ENCODE data around the gene JAKMIP2. TPM values are rescaled to one million over a fixed set of nuclear protein-coding genes. Genes with fewer than 3 reads are reported as not detected.

The JAKMIP2 gene
- total and polyA plus RNA-seq, 2 donors from 2014 or later = 0.38 to 0.71 TPM

DNA sequence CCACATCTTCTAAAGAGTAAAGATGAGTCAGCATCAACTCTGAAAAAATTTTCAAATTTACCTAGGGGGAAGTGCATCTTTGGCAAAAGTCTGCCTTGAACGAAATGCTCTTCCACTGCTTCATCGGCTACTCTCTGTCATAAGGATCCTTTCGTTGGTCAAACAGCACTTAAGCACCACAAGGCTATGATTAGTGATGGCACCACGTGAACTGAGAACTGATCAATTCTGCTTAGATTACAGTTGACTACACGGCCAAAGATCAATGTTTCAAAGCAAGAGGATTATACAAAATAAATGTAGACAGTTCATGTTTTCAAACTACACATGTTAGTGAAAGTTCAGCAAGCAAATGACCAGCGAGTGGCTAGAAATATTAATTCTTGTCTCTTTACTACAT, 9.4 kb downstream of the JAKMIP2 start:
- no peak for FAIRE-seq
- TF ChIP-seq, protein P1, sequence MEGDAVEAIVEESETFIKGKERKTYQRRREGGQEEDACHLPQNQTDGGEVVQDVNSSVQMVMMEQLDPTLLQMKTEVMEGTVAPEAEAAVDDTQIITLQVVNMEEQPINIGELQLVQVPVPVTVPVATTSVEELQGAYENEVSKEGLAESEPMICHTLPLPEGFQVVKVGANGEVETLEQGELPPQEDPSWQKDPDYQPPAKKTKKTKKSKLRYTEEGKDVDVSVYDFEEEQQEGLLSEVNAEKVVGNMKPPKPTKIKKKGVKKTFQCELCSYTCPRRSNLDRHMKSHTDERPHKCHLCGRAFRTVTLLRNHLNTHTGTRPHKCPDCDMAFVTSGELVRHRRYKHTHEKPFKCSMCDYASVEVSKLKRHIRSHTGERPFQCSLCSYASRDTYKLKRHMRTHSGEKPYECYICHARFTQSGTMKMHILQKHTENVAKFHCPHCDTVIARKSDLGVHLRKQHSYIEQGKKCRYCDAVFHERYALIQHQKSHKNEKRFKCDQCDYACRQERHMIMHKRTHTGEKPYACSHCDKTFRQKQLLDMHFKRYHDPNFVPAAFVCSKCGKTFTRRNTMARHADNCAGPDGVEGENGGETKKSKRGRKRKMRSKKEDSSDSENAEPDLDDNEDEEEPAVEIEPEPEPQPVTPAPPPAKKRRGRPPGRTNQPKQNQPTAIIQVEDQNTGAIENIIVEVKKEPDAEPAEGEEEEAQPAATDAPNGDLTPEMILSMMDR (IDR thresholded peaks at IDR 0.05; ENCODE audit: borderline replicate concordance, extremely low read depth, insufficient read depth) = no peak

DNA sequence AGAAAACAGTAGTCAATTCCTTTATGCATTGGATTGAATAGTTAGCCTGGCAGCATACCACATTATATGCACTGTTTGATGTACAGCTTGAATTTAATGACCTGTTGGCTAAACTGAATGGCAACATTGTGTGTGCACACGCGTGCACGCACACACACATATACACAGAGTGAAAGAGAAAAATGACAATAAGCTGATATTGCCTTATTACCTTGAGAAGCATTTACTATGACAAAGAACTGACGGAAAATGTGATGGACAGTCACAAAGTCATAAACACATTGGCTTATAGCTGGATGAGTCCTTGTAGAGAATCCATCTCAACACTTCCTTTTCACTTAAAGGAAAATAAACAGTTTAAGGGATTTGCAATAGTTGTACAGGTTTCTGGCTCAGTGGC, 15.5 kb downstream of the JAKMIP2 start:
- H3K9me3 ChIP-seq (ENCODE audit: control insufficient read depth in 2 of 3, insufficient read depth in 1 of 3, low read length in 3 of 3) = no peaks in the 10 kb centered on the region
- no peak overlapping the region for H3K9ac ChIP-seq (ENCODE audit: low read length in 3 of 3)
- no peak for FAIRE-seq
- TF ChIP-seq, protein P1 (IDR thresholded peaks at IDR 0.05; ENCODE audit: borderline replicate concordance, extremely low read depth, insufficient read depth) = no peak
- no peaks in the 10 kb centered on the region for H3K36me3 ChIP-seq (ENCODE audit: control insufficient read depth in 2 of 3, insufficient read depth in 3 of 3, low read length in 3 of 3)
- H3K4me3 ChIP-seq (ENCODE audit: low read length in 3 of 3) = no peak overlapping the region
- H3K4me1 ChIP-seq (ENCODE audit: control insufficient read depth in 2 of 3, insufficient read depth in 2 of 3, low read depth in 1 of 3, low read length in 3 of 3) = no peaks in the 10 kb centered on the region
- H3K27me3 ChIP-seq (ENCODE audit: control insufficient read depth, insufficient read depth, low read length) = no peaks in the 10 kb centered on the region
- no peak overlapping the region for H3K27ac ChIP-seq (ENCODE audit: low read depth in 2 of 2, low read length in 2 of 2)
- DNase-seq = no peak
- intact Hi-C loops (cut with DNase I) = no loop called here

More for the DNA sequence above, 9.4 kb downstream of the JAKMIP2 start:
- H3K27me3 ChIP-seq (ENCODE audit: control insufficient read depth, insufficient read depth, low read length) = no peaks in the 10 kb centered on the region
- H3K4me1 ChIP-seq (ENCODE audit: control insufficient read depth in 2 of 3, insufficient read depth in 2 of 3, low read depth in 1 of 3, low read length in 3 of 3) = no peaks in the 10 kb centered on the region
- H3K9me3 ChIP-seq (ENCODE audit: control insufficient read depth in 2 of 3, insufficient read depth in 1 of 3, low read length in 3 of 3) = no peaks in the 10 kb centered on the region
- intact Hi-C loops (cut with DNase I) = no loop called here
- H3K9ac ChIP-seq (ENCODE audit: low read length in 3 of 3) = no peak overlapping the region
- no peak overlapping the region for H3K4me3 ChIP-seq (ENCODE audit: low read length in 3 of 3)
- no peak for DNase-seq
- H3K36me3 ChIP-seq (ENCODE audit: control insufficient read depth in 2 of 3, insufficient read depth in 3 of 3, low read length in 3 of 3) = no peaks in the 10 kb centered on the region
- no peak overlapping the region for H3K27ac ChIP-seq (ENCODE audit: low read depth in 2 of 2, low read length in 2 of 2)

DNA sequence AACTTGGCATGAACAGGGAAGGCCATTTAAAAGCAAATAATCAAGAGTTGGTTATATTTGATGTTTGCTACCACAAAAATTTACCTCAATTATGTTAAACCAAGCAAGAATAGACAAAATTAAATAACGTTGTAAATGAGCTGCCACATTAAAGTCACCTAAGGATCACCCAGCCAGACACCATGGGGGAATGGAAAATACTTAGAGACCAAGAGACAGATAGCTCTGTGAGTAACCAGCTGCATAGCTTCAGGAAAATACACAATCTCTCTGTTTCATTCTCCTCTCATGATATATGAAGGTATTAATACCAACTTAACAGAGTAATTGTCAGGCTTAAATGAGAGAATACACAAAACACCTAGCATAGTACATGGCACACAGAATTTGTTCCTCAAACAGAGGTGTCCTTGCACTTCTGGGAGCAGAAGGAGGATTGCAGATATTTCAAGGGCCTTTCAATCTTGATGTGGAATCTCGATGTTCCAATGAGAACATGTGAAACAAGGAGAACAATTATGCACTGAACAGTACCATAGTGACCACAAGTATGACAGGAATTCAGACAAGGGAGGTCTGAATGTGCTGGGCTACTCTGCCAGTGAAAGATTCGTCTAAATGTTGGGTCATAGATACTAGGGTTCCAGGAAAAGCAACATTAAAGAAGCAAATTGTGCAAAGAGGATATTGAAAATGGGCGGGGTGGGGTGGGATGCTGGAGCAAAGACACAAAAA, 18.6 kb downstream of the JAKMIP2 start:
- H3K4me3 ChIP-seq (ENCODE audit: low read length in 3 of 3) = no peak overlapping the region
- DNase-seq (no peak), FAIRE-seq (no peak)
- TF ChIP-seq, protein P1 (IDR thresholded peaks at IDR 0.05; ENCODE audit: borderline replicate concordance, extremely low read depth, insufficient read depth) = no peak
- no peaks in the 10 kb centered on the region for H3K27me3 ChIP-seq (ENCODE audit: control insufficient read depth, insufficient read depth, low read length)
- no peak overlapping the region for H3K9ac ChIP-seq (ENCODE audit: low read length in 3 of 3)
- H3K27ac ChIP-seq (ENCODE audit: low read depth in 2 of 2, low read length in 2 of 2) = no peak overlapping the region
- intact Hi-C loops (cut with DNase I) = no loop called here
- H3K36me3 ChIP-seq (ENCODE audit: control insufficient read depth in 2 of 3, insufficient read depth in 3 of 3, low read length in 3 of 3) = no peaks in the 10 kb centered on the region
- no peaks in the 10 kb centered on the region for H3K4me1 ChIP-seq (ENCODE audit: control insufficient read depth in 2 of 3, insufficient read depth in 2 of 3, low read depth in 1 of 3, low read length in 3 of 3)
- H3K9me3 ChIP-seq (ENCODE audit: control insufficient read depth in 2 of 3, insufficient read depth in 1 of 3, low read length in 3 of 3) = no peaks in the 10 kb centered on the region

Data from kidney (tissue), 14 donors.